Measurements from ENCODE around the gene GNG5. TPM values are rescaled to one million over a fixed set of nuclear protein-coding genes. Genes with fewer than 3 reads are reported as not detected.

GNG5 gene
- total and polyA plus RNA-seq, 4 donors, result 11.4 to 229 (median 53.3) TPM

GRCh38 chr1:84489766-84490165 lies 16.6 kb downstream of the GNG5 start:
- Histone ChIP-seq H3K9me3 (ENCODE audit: control insufficient read depth in 4 of 4, low read length in 3 of 4) (no peaks in the 10 kb centered on the region), H3K36me3 (ENCODE audit: control insufficient read depth in 4 of 4, insufficient read depth in 3 of 4, low read depth in 1 of 4, low read length in 3 of 4) (peaks cover 4 to 16% (median 16%) of the 10 kb centered on the region in 4 donors), H3K27me3 (ENCODE audit: control insufficient read depth in 4 of 4, insufficient read depth in 4 of 4, low read length in 3 of 4) (no peaks in the 10 kb centered on the region), H3K4me3 (ENCODE audit: low read depth in 1 of 3, low read length in 3 of 3) (no peak overlapping the region), H3K27ac (ENCODE audit: low read depth in 1 of 2, low read length in 2 of 2) (no peak overlapping the region), H3K4me1 (ENCODE audit: control insufficient read depth in 4 of 4, insufficient read depth in 4 of 4, low read length in 3 of 4) (peaks cover 8 to 17% (median 13%) of the 10 kb centered on the region in 4 donors), H3K9ac (ENCODE audit: low read depth in 1 of 2, low read length in 2 of 2) (no peak overlapping the region)
- TF ChIP-seq MAX (IDR thresholded peaks at IDR 0.05) (no peak), FOXA1 (IDR thresholded peaks at IDR 0.05) (no peak), RAD21 (IDR thresholded peaks at IDR 0.05) (no peak)
- DNase-seq (ENCODE audit: low spot score), result no peak
- WGBS, result 95% methylated on average over 2 of the region's 2 CpGs

- Histone ChIP-seq H3K27me3 (ENCODE audit: control insufficient read depth in 4 of 4, insufficient read depth in 4 of 4, low read length in 3 of 4) (no peaks in the 10 kb centered on the region), H3K27ac (ENCODE audit: low read depth in 1 of 2, low read length in 2 of 2) (no peak overlapping the region), H3K9ac (ENCODE audit: low read depth in 1 of 2, low read length in 2 of 2) (no peak overlapping the region), H3K9me3 (ENCODE audit: control insufficient read depth in 4 of 4, low read length in 3 of 4) (no peaks in the 10 kb centered on the region), H3K36me3 (ENCODE audit: control insufficient read depth in 4 of 4, insufficient read depth in 3 of 4, low read depth in 1 of 4, low read length in 3 of 4) (peaks cover 4 to 23% (median 19%) of the 10 kb centered on the region in 4 donors), H3K4me3 (ENCODE audit: low read depth in 1 of 3, low read length in 3 of 3) (no peak overlapping the region), H3K4me1 (ENCODE audit: control insufficient read depth in 4 of 4, insufficient read depth in 4 of 4, low read length in 3 of 4) (peaks cover 5 to 11% (median 9%) of the 10 kb centered on the region in 4 donors)
- TF ChIP-seq JUND (IDR thresholded peaks at IDR 0.05) (no peak), FOXA2 (IDR thresholded peaks at IDR 0.05) (no peak), EGR1 (IDR thresholded peaks at IDR 0.05; ENCODE audit: low read depth in 2 of 2) (no peak), SP1 (IDR thresholded peaks at IDR 0.05) (no peak)
- WGBS, result 92% methylated on average over 3 of the region's 3 CpGs
- DNase-seq (ENCODE audit: low spot score), result no peak
Observed at GRCh38 chr1:84488107-84488506, 18.3 kb downstream of the GNG5 start.

- peaks cover 0 to 13% (median 10%) of the 10 kb centered on the region in 4 donors for H3K36me3 ChIP-seq (ENCODE audit: control insufficient read depth in 4 of 4, insufficient read depth in 3 of 4, low read depth in 1 of 4, low read length in 3 of 4)
- H3K9ac ChIP-seq (ENCODE audit: low read depth in 1 of 2, low read length in 2 of 2), result no peak overlapping the region
- no peak for DNase-seq (ENCODE audit: low spot score)
- H3K27me3 ChIP-seq (ENCODE audit: control insufficient read depth in 4 of 4, insufficient read depth in 4 of 4, low read length in 3 of 4), result no peaks in the 10 kb centered on the region
- H3K27ac ChIP-seq (ENCODE audit: low read depth in 1 of 2, low read length in 2 of 2), result no peak overlapping the region
- no peak for TF ChIP-seq SP1 (IDR thresholded peaks at IDR 0.05)
- no peak for TF ChIP-seq NR2F2 (IDR thresholded peaks at IDR 0.05)
- TF ChIP-seq ZBTB33 (IDR thresholded peaks at IDR 0.05), result no peak
- no peak for TF ChIP-seq JUND (IDR thresholded peaks at IDR 0.05)
- TF ChIP-seq REST (IDR thresholded peaks at IDR 0.05), result no peak
- TF ChIP-seq RAD21 (IDR thresholded peaks at IDR 0.05), result no peak
- TF ChIP-seq EGR1 (IDR thresholded peaks at IDR 0.05; ENCODE audit: low read depth in 2 of 2), result no peak
- no peak for TF ChIP-seq FOXA1 (IDR thresholded peaks at IDR 0.05)
- no peak for TF ChIP-seq YY1 (IDR thresholded peaks at IDR 0.05)
- no peak for TF ChIP-seq CTCF (IDR thresholded peaks at IDR 0.05; ENCODE audit: low read depth, low read length, missing input control)
- TF ChIP-seq HNF4G (IDR thresholded peaks at IDR 0.05), result no peak
- TF ChIP-seq TAF1 (conservative IDR thresholded peaks at IDR 0.05), result no peak
- TF ChIP-seq ATF3 (IDR thresholded peaks at IDR 0.05), result no peak
- no peak for TF ChIP-seq GABPA (IDR thresholded peaks at IDR 0.05 in 1 of 2, conservative IDR thresholded peaks at IDR 0.05 in 1 of 2)
- no peak for TF ChIP-seq RXRA (IDR thresholded peaks at IDR 0.05)
- no peak for TF ChIP-seq MAX (IDR thresholded peaks at IDR 0.05)
- TF ChIP-seq HNF4A (conservative IDR thresholded peaks at IDR 0.05), result no peak
- TF ChIP-seq FOXA2 (IDR thresholded peaks at IDR 0.05), result no peak
- H3K9me3 ChIP-seq (ENCODE audit: control insufficient read depth in 4 of 4, low read length in 3 of 4), result peaks cover 0 to 13% (median 1%) of the 10 kb centered on the region in 4 donors
- 97% methylated on average over 2 of the region's 2 CpGs for WGBS
- no peak overlapping the region for H3K4me3 ChIP-seq (ENCODE audit: low read depth in 1 of 3, low read length in 3 of 3)
- peaks cover 3 to 14% (median 9%) of the 10 kb centered on the region in 4 donors for H3K4me1 ChIP-seq (ENCODE audit: control insufficient read depth in 4 of 4, insufficient read depth in 4 of 4, low read length in 3 of 4)
Observed at GRCh38 chr1:84481317-84481716, 25.1 kb downstream of the GNG5 start.

Data from liver (tissue), 9 donors.